H1 (cell line): ENCODE data around the gene CASK. TPM values are rescaled to one million over a fixed set of nuclear protein-coding genes. Genes with fewer than 3 reads are reported as not detected.
A peak's percentile ranks its signal among the peaks of the same experiment; 100 is the strongest.

Experiments used
- CTCF ChIA-PET: fragments of 300-600 bp; sonication (Branson Sonifier 250); formaldehyde crosslinking; loops from one replicate; lab custom pipeline; 2021; ENCODE audit not compliant: partially characterized antibody; lab: Charles Lee
- POLR2A ChIA-PET: fragments of 300-600 bp; sonication (Branson Sonifier 250); formaldehyde crosslinking; loops from one replicate; lab custom pipeline; 2021; ENCODE audit warnings: inconsistent platforms; ENCODE audit not compliant: partially characterized antibody; lab: Charles Lee
- DNase-seq, 2 experiments: peaks; one replicate each; pipeline versions ENCODE4 v3.0.0 to v3.0.0-alpha.2; 2010 to 2022; ENCODE audit warnings: low spot score in 2 of 2, low read depth in 1 of 2, mixed read lengths in 1 of 2
- FAIRE-seq: peaks from 2 replicates; lab custom pipeline; 2011; peaks lifted over from hg19 to GRCh38; lab: Jason Lieb, UNC
- H2AFZ ChIP-seq: 2 replicates; pipeline ENCODE4 v1.8.1; 2012; ENCODE audit warnings: low read length, inconsistent platforms
- H2AK5ac ChIP-seq: 2 replicates; pipeline ENCODE4 v1.6.1; 2013; ENCODE audit warnings: low read depth, low read length
- H2BK120ac ChIP-seq: replicated peaks from 2 replicates; pipeline ENCODE3; 2013; ENCODE audit warnings: low read depth, low read length, inconsistent platforms
- H2BK12ac ChIP-seq: 2 replicates; pipeline ENCODE4 v1.6.1; 2013; ENCODE audit warnings: low read depth, low read length
- H2BK15ac ChIP-seq: 2 replicates; pipeline ENCODE4 v1.6.1; 2013; ENCODE audit warnings: low read length
- H2BK20ac ChIP-seq: 2 replicates; pipeline ENCODE4 v1.6.1; 2013; ENCODE audit warnings: low read length
- H2BK5ac ChIP-seq: 2 replicates; pipeline ENCODE4 v1.6.1; 2013; ENCODE audit warnings: low read depth, low read length
- H3K14ac ChIP-seq: 2 replicates; pipeline ENCODE4 v1.6.1; 2013; ENCODE audit warnings: inconsistent platforms; ENCODE audit not compliant: insufficient read length
- H3K18ac ChIP-seq: 2 replicates; pipeline ENCODE4 v1.6.1; 2013; ENCODE audit warnings: low read length; ENCODE audit errors: extremely low read depth
- H3K23ac ChIP-seq: 2 replicates; pipeline ENCODE4 v1.6.1; 2013; ENCODE audit warnings: inconsistent platforms; ENCODE audit not compliant: insufficient read length
- H3K23me2 ChIP-seq: 2 replicates; pipeline ENCODE4 v1.6.1; 2013; ENCODE audit warnings: low read depth, low read length
- H3K27ac ChIP-seq: 2 replicates; pipeline ENCODE4 v1.6.1; 2011; ENCODE audit warnings: low read depth, low read length, inconsistent platforms
- H3K27me3 ChIP-seq, 4 experiments: replicated peaks in 1 of 4; 1 replicate in 1 of 4; 2 replicates in 3 of 4; pipeline versions ENCODE4 v1.6.1 to v1.8.1; 2011 to 2013; ENCODE audit warnings: low read length in 3 of 4, mild to moderate bottlenecking in 3 of 4, inconsistent platforms in 2 of 4, mixed read lengths in 2 of 4, moderate library complexity in 1 of 4; ENCODE audit not compliant: control insufficient read depth in 3 of 4, insufficient read depth in 3 of 4; ENCODE audit errors: extremely low read depth in 1 of 4
- H3K36me3 ChIP-seq, 4 experiments: 2 replicates each; pipeline versions ENCODE4 v1.6.1 to v1.8.1; 2011 to 2013; ENCODE audit warnings: mild to moderate bottlenecking in 4 of 4, low read length in 3 of 4, moderate library complexity in 2 of 4, control low read depth in 1 of 4, inconsistent platforms in 1 of 4; ENCODE audit not compliant: insufficient read depth in 4 of 4, control insufficient read depth in 2 of 4
- H3K4ac ChIP-seq: replicated peaks from 2 replicates; pipeline ENCODE3; 2013; ENCODE audit warnings: low read length, low read depth, mixed read lengths, inconsistent platforms; ENCODE audit not compliant: insufficient read length
- H3K4me1 ChIP-seq, 4 experiments: replicated peaks in 1 of 4; 1 replicate in 1 of 4; 2 replicates in 3 of 4; pipeline versions ENCODE4 v1.6.1 to v1.8.1; 2011 to 2013; ENCODE audit warnings: low read length in 3 of 4, inconsistent platforms in 2 of 4, mixed read lengths in 1 of 4; ENCODE audit not compliant: insufficient read depth in 4 of 4, control insufficient read depth in 3 of 4
- H3K4me2 ChIP-seq, 2 experiments: 2 replicates each; pipeline versions ENCODE4 v1.6.1 to v1.8.1; 2011 to 2013; ENCODE audit warnings: low read depth in 2 of 2, low read length in 2 of 2, control low read depth in 1 of 2, inconsistent platforms in 1 of 2, mild to moderate bottlenecking in 1 of 2; ENCODE audit not compliant: insufficient read depth in 1 of 2
- H3K4me3 ChIP-seq, 4 experiments: fragments of 200-600, 300-600 bp in 1 of 4; sonication (generic), shearing (Covaris generic), sonication (Bioruptor Twin) in 1 of 4; 2 replicates each; pipeline versions ENCODE4 v1.5.1 to v1.8.1; 2011 to 2016; ENCODE audit warnings: low read length in 4 of 4, low read depth in 3 of 4, control low read depth in 2 of 4, inconsistent platforms in 2 of 4, mild to moderate bottlenecking in 2 of 4, mixed read lengths in 1 of 4, moderate library complexity in 1 of 4; ENCODE audit not compliant: insufficient read depth in 2 of 4; ENCODE audit errors: extremely low read depth in 1 of 4
- H3K56ac ChIP-seq: replicated peaks from 2 replicates; pipeline ENCODE3; 2013; ENCODE audit warnings: low read depth, mild to moderate bottlenecking, mixed read lengths, low read length, inconsistent platforms; ENCODE audit not compliant: insufficient read length
- H3K79me1 ChIP-seq: 2 replicates; pipeline ENCODE4 v1.6.1; 2013; ENCODE audit warnings: low read depth, low read length, control low read depth
- H3K79me2 ChIP-seq, 2 experiments: 2 replicates each; pipeline versions ENCODE4 v1.6.1 to v1.8.1; 2012 to 2013; ENCODE audit warnings: low read length in 2 of 2, mild to moderate bottlenecking in 2 of 2, inconsistent platforms in 1 of 2; ENCODE audit not compliant: insufficient read depth in 2 of 2, control insufficient read depth in 1 of 2
- H3K9ac ChIP-seq, 4 experiments: replicated peaks in 1 of 4; 1 replicate in 1 of 4; 2 replicates in 3 of 4; pipeline versions ENCODE4 v1.6.1 to v1.8.1; 2011 to 2013; ENCODE audit warnings: low read depth in 3 of 4, low read length in 3 of 4, control low read depth in 2 of 4, mild to moderate bottlenecking in 2 of 4, moderate library complexity in 2 of 4, inconsistent platforms in 1 of 4; ENCODE audit errors: extremely low read depth in 1 of 4
- H3K9me3 ChIP-seq, 2 experiments: 2 replicates each; pipeline versions ENCODE4 v1.6.1 to v1.8.1; 2012 to 2013; ENCODE audit warnings: mild to moderate bottlenecking in 2 of 2, moderate library complexity in 2 of 2, control low read depth in 1 of 2, inconsistent platforms in 1 of 2, low read depth in 1 of 2, low read length in 1 of 2, mixed read lengths in 1 of 2; ENCODE audit not compliant: insufficient read depth in 2 of 2
- H4K20me1 ChIP-seq, 2 experiments: replicated peaks in 1 of 2; 2 replicates each; pipeline versions ENCODE3 to v1.8.1; 2011 to 2013; ENCODE audit warnings: inconsistent platforms in 2 of 2, low read length in 2 of 2, mild to moderate bottlenecking in 1 of 2; ENCODE audit not compliant: insufficient read depth in 2 of 2, control insufficient read depth in 1 of 2
- H4K5ac ChIP-seq: 2 replicates; pipeline ENCODE4 v1.6.1; 2013; ENCODE audit warnings: low read length, low read depth, mixed read lengths, inconsistent platforms; ENCODE audit not compliant: insufficient read length
- H4K8ac ChIP-seq: 2 replicates; pipeline ENCODE4 v1.8.0; 2013; ENCODE audit warnings: mild to moderate bottlenecking, moderate library complexity, low read length, inconsistent platforms; ENCODE audit not compliant: insufficient read depth; ENCODE audit errors: extremely low read depth
- H4K91ac ChIP-seq: replicated peaks from 2 replicates; pipeline ENCODE3; 2013; ENCODE audit warnings: low read length, mixed read lengths, inconsistent platforms; ENCODE audit not compliant: insufficient read length
- CHD2 ChIP-seq: IDR thresholded peaks from 2 replicates; pipeline ENCODE4 v1.6.1; 2012; ENCODE audit warnings: low read length, improper control_type of control experiment
- E2F6 ChIP-seq: IDR thresholded peaks from 2 replicates; pipeline ENCODE4 v1.6.1; 2012; ENCODE audit warnings: inconsistent platforms
- JUND ChIP-seq: IDR thresholded peaks from 2 replicates; pipeline ENCODE4 v1.6.1; 2011; ENCODE audit warnings: mild to moderate bottlenecking, improper control_type of control experiment, low read length
- WGBS, 2 experiments: shearing (Covaris generic) in 1 of 2; methylation state at CpG; one replicate each; pipeline versions ENCODE4 v1.1.6 to v1.1.7; 2013 to 2015; ENCODE audit warnings: low lambda C conversion rate in 2 of 2, mixed read lengths in 2 of 2, inconsistent platforms in 1 of 2, low coverage in 1 of 2, missing lambda C conversion rate in 1 of 2; ENCODE audit not compliant: insufficient replicate concordance in 2 of 2, insufficient coverage in 1 of 2, insufficient read length in 1 of 2; ENCODE audit errors: extremely low coverage in 1 of 2, missing lambda C conversion rate in 1 of 2; 5-methylcytosine and 5-hydroxymethylcytosine counted together
- polyA plus RNA-seq, 7 experiments: library from polyadenylated mRNA; depleted of rRNA in 3 of 7; stranded (reverse) in 5 of 7; unstranded in 2 of 7; fragments of >200 nt in 5 of 7; fragments of 200-250 nt in 2 of 7; gene quantifications; 1 replicate in 5 of 7; 2 replicates in 1 of 7; 4 replicates in 1 of 7; pipeline versions ENCODE4 v1.2.1 to v1.2.3, GENCODE V29; 2011 to 2013; ENCODE audit warnings: missing spikeins in 2 of 7, mixed read lengths in 2 of 7
- total RNA-seq: library from RNA; stranded (reverse); fragmentation: NEBNext Ultra II Directional; extraction: Animal tissue kit (Norgen Biotek cat#: 25700); gene quantifications from 2 replicates; pipeline ENCODE4 v1.2.1, GENCODE V29; 2021

The CASK gene
- total and polyA plus RNA-seq, 2 of the 8 experiments (the other 6 are each of a cell fraction or from before 2014, with no cell fraction given), result 21.6 to 55.1 TPM

DNA sequence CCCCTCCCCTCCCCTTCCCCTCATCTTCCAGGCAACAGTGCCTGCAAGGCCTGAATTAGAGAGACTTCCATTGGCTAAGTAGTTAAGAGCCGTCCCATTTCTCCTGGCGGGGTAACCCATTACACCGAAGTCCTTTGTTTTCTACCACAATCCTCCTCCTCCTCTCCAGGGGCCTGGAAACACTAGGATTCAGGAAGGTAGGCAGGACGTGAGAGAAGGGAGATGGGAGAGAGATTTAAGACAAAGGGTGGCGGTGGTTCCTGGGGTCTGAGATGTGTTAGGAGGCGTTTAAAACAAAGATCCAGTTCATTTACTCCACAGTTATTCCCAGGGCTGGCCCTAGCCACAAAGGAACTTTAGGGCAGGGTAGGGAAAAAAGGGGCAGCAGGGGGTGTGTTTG, 448.2 kb downstream of the CASK start:
- WGBS, 2 experiments, result 0% methylated on average over 4 of the region's 6 CpGs; no CpG with 5 or more reads in 1 of the 2 experiments
- POLR2A ChIA-PET, result interaction anchor here (0.7 to 1.4 kb wide), 6 partner anchors 9 to 194 kb away, joined by 3 to 6 read pairs (median 3); no protein-coding TSS in a partner anchor
- TF ChIP-seq E2F6 (no peak), CHD2 (no peak), JUND (no peak)

More for the DNA sequence above, 448.2 kb downstream of the CASK start:
- peak overlapping the region in 2 of 4 experiments; percentile 25 to 29; a peak in 2 of 8 replicates for H3K4me3 ChIP-seq
- DNase-seq, result peak in 1 of 2 experiments; percentile 54
- no peak overlapping the region for H4K8ac ChIP-seq
- CTCF ChIA-PET, result no interaction called here
- H3K23me2 ChIP-seq, result peaks cover 2% of the 10 kb centered on the region; the same call in 1 of the 2 replicates
- H3K18ac ChIP-seq, result no peak overlapping the region
- no peak overlapping the region for H3K56ac ChIP-seq
- H3K23ac ChIP-seq, result no peak overlapping the region
- H2BK120ac ChIP-seq, result peak overlapping the region; percentile 98
- H3K27ac ChIP-seq, result peak overlapping the region; percentile 95
- peaks cover 7 to 23% (median 16%) of the 10 kb centered on the region in 4 experiments for H3K4me1 ChIP-seq
- peak overlapping the region in 3 of 4 experiments; percentile 48 to 73 (median 63); a peak in 5 of 7 replicates for H3K9ac ChIP-seq
- H2BK12ac ChIP-seq, result peak overlapping the region; percentile 98
- peak overlapping the region; percentile 52 to 67; a peak in 2 of 4 replicates for H3K4me2 ChIP-seq
- H2AK5ac ChIP-seq, result no peak overlapping the region
- no peak overlapping the region for H4K5ac ChIP-seq
- H2AFZ ChIP-seq, result no peak overlapping the region
- H2BK15ac ChIP-seq, result no peak overlapping the region
- H3K14ac ChIP-seq, result no peak overlapping the region
- no peaks in the 10 kb centered on the region for H3K9me3 ChIP-seq
- H2BK20ac ChIP-seq, result no peak overlapping the region; the same call in 1 of the 2 replicates
- H3K27me3 ChIP-seq, result no peaks in the 10 kb centered on the region
- H4K20me1 ChIP-seq, result no peaks in the 10 kb centered on the region
- FAIRE-seq, result peak; percentile 24
- H3K79me1 ChIP-seq, result no peaks in the 10 kb centered on the region
- H3K79me2 ChIP-seq, result no peaks in the 10 kb centered on the region
- H3K4ac ChIP-seq, result no peak overlapping the region
- H4K91ac ChIP-seq, result no peak overlapping the region
- peak overlapping the region; percentile 98 for H2BK5ac ChIP-seq
- H3K36me3 ChIP-seq, result no peaks in the 10 kb centered on the region
